Activated CD4-positive, alpha-beta memory T cell treated with anti-CD3 and anti-CD28 coated beads for 36 hours (primary cell): Measurements from ENCODE around the gene ATR. TPM values are rescaled to one million over a fixed set of nuclear protein-coding genes. Genes with fewer than 3 reads are reported as not detected.
"Not testable (repeated sequence)": the region's sequence is repeated elsewhere in the genome, so short reads cannot be mapped to it uniquely, and the experiment has no call there.

Experiments
- CTCF ChIA-PET: fragments of 350-600 bp; sonication (Branson Sonifier 250); formaldehyde crosslinking; loops from one replicate; lab custom pipeline; 2021; ENCODE audit warnings: antibody characterized with exemption, inconsistent platforms; lab: Charles Lee
- POLR2A ChIA-PET: fragments of 350-600 bp; sonication (Branson Sonifier 250); formaldehyde crosslinking; loops from one replicate; lab custom pipeline; 2021; ENCODE audit warnings: antibody characterized with exemption; lab: Charles Lee
- DNase-seq: peaks from one replicate; pipeline ENCODE4 v3.0.0-alpha.2; 2020
- H3K27ac Mint-ChIP-seq: one replicate; pipeline ENCODE4 v1.8.0; 2021; ENCODE audit warnings: mixed read lengths
- H3K27me3 Mint-ChIP-seq: one replicate; pipeline ENCODE4 v1.8.0; 2021; ENCODE audit warnings: mixed read lengths
- H3K36me3 Mint-ChIP-seq: one replicate; pipeline ENCODE4 v1.8.0; 2021; ENCODE audit warnings: mixed read lengths
- H3K4me1 Mint-ChIP-seq: one replicate; pipeline ENCODE4 v1.8.0; 2021; ENCODE audit warnings: low read depth, mixed read lengths
- H3K4me3 Mint-ChIP-seq: one replicate; pipeline ENCODE4 v1.8.0; 2021; ENCODE audit warnings: mild to moderate bottlenecking, mixed read lengths
- H3K9me3 Mint-ChIP-seq: one replicate; pipeline ENCODE4 v1.8.0; 2021; ENCODE audit warnings: mixed read lengths
- intact Hi-C: fragments of 100-400 bp; cut with micrococcal nuclease; formaldehyde crosslinking; loops from one replicate; pipeline ENCODE4 v1.15.1; 2023
- total RNA-seq, 2 experiments: library from RNA; stranded (reverse); gene quantifications; one replicate each; pipeline ENCODE4 v1.2.3, GENCODE V29; 2021

The ATR gene
- total RNA-seq, 2 experiments from 2014 or later, result 41.6 to 42.3 TPM

- ChIA-PET CTCF (no interaction called here), POLR2A (no interaction called here)
- H3K36me3 Mint-ChIP-seq, result no peaks in the 10 kb centered on the region
- DNase-seq, result no peak
- no peak overlapping the region for H3K27ac Mint-ChIP-seq
- H3K4me3 Mint-ChIP-seq, result no peak overlapping the region
- H3K27me3 Mint-ChIP-seq, result no peaks in the 10 kb centered on the region
- no peaks in the 10 kb centered on the region for H3K4me1 Mint-ChIP-seq
- intact Hi-C loops, result no loop called here
- H3K9me3 Mint-ChIP-seq, result no peaks in the 10 kb centered on the region
These were observed 30.6 kb upstream of the ATR start for GRCh38 chr3:142609136-142609535.

GRCh38 chr3:142608631-142609030, 30.1 kb upstream of the ATR start:
- Mint-ChIP-seq H3K4me3 (no peak overlapping the region), H3K4me1 (no peaks in the 10 kb centered on the region), H3K27ac (no peak overlapping the region), H3K9me3 (no peaks in the 10 kb centered on the region), H3K36me3 (no peaks in the 10 kb centered on the region), H3K27me3 (no peaks in the 10 kb centered on the region)
- DNase-seq, result no peak
- ChIA-PET POLR2A (no interaction called here), CTCF (no interaction called here)
- intact Hi-C loops, result no loop called here

GRCh38 chr3:142604940-142605339, 26.4 kb upstream of the ATR start:
- no peak overlapping the region for H3K4me3 Mint-ChIP-seq
- H3K27ac Mint-ChIP-seq, result no peak overlapping the region
- ChIA-PET CTCF (no interaction called here), POLR2A (no interaction called here)
- DNase-seq, result no peak
- H3K4me1 Mint-ChIP-seq, result no peaks in the 10 kb centered on the region
- intact Hi-C loops, result no loop called here
- no peaks in the 10 kb centered on the region for H3K9me3 Mint-ChIP-seq
- H3K36me3 Mint-ChIP-seq, result no peaks in the 10 kb centered on the region
- H3K27me3 Mint-ChIP-seq, result no peaks in the 10 kb centered on the region

DNA sequence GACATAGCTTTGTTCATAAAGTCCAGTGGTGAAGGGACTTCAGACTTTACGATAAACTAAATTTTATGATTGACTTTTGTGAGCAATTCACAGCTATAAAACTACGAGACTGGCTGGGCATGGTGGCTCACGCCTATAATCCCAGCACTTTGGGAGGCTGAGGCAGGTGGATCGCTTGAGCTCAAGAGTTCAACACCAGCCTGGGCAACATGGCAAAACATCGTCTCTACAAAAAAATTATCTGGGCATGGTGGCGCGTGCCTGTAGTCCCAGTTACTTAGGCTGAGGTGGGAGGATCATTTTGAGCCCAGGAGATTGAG, 24.8 kb upstream of the ATR start:
- H3K36me3 Mint-ChIP-seq, H3K27ac Mint-ChIP-seq, H3K9me3 Mint-ChIP-seq, POLR2A ChIA-PET, intact Hi-C loops, DNase-seq, H3K4me3 Mint-ChIP-seq, H3K4me1 Mint-ChIP-seq, H3K27me3 Mint-ChIP-seq: not testable (repeated sequence)
- CTCF ChIA-PET, result interaction anchor here (0.7 kb wide), 1 partner anchor 246 kb away, joined by 3 read pairs; no protein-coding TSS in a partner anchor

DNA sequence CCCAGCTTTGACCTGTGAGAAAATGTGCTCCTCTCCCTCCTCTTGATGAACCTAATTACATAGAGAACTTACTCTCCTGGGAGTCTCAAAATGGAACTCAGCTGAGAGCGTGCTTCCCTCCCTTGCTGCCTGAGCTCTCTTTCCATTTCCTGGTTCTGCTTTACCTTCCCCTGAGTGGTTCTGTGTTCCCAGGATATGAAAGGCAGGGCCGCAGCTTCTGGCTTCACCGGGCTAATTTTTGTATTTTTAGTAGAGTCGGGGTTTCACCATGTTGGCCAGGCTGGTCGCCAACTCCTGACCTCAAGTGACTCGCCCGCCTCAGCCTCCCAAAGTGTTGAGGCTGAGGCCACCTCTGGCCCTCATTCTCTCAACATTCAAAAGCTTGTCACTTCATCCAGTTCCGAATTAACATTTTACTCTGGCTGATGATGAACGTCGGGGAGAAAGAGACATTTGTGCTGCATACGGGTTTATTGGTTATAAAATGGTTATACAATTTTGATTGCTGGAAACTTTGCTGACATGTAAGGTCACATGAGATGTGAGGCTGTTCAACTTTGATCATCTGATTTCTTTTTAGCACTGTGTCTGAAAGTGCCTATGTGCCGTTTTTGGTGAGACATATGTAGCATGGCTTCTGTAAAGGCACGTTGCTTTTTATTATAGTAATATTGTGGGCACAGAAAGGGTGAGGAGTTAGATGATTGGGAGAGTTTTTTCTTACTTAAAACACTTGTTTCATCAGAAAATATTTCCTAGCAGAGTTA, 24.3 kb upstream of the ATR start:
- no peaks in the 10 kb centered on the region for H3K4me1 Mint-ChIP-seq
- no peak overlapping the region for H3K4me3 Mint-ChIP-seq
- ChIA-PET POLR2A (no interaction called here), CTCF (no interaction called here)
- no peaks in the 10 kb centered on the region for H3K27me3 Mint-ChIP-seq
- intact Hi-C loops, result no loop called here
- H3K9me3 Mint-ChIP-seq, result no peaks in the 10 kb centered on the region
- H3K36me3 Mint-ChIP-seq, result no peaks in the 10 kb centered on the region
- no peak overlapping the region for H3K27ac Mint-ChIP-seq
- no peak for DNase-seq

- intact Hi-C loops, result no loop called here
- DNase-seq, result no peak
- ChIA-PET CTCF (no interaction called here), POLR2A (no interaction called here)
- Mint-ChIP-seq H3K4me1 (peaks cover 7% of the 10 kb centered on the region), H3K36me3 (no peaks in the 10 kb centered on the region), H3K9me3 (no peaks in the 10 kb centered on the region), H3K27ac (no peak overlapping the region), H3K4me3 (no peak overlapping the region), H3K27me3 (no peaks in the 10 kb centered on the region)
These were observed 23.2 kb upstream of the ATR start for GRCh38 chr3:142601713-142602112.

DNA sequence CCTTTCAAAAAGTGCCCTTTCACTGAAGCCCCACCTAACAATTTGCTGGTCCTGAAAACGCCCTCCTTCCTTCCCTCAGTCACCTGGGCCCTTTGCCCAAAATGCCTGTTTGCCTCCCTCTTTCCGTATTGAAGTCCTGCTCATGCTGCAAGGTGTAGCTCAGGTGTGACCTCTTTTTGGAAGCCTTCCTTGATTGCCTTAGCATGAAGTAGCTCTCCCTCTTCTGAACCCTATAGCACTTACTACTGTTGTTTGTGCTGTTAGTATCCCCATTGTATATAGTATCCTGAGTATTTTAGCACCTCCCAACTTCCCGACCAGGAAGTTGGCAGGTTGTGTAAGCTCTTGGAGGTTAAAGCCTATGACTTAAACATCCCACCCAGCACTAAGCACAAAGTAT, 19.4 kb upstream of the ATR start:
- intact Hi-C loops, result loop anchor here (10.0 kb wide), 1 partner anchor 1377 kb away; the partner anchor contains the start of gene DIPK2A
- DNase-seq, result no peak
- Mint-ChIP-seq H3K27me3 (no peaks in the 10 kb centered on the region), H3K27ac (no peak overlapping the region), H3K36me3 (no peaks in the 10 kb centered on the region), H3K4me1 (peaks cover 10% of the 10 kb centered on the region), H3K4me3 (no peak overlapping the region), H3K9me3 (no peaks in the 10 kb centered on the region)
- ChIA-PET CTCF (interaction anchor here (0.8 to 1.7 kb wide), 3 partner anchors 11 to 376 kb away, joined by 4 to 7 read pairs (median 5); no protein-coding TSS in a partner anchor), POLR2A (interaction anchor here (1.0 to 1.3 kb wide), 2 partner anchors 15 to 403 kb away, joined by 3 to 4 read pairs; no protein-coding TSS in a partner anchor)

- Mint-ChIP-seq H3K36me3 (no peaks in the 10 kb centered on the region), H3K27me3 (peaks cover 3% of the 10 kb centered on the region), H3K27ac (no peak overlapping the region), H3K4me3 (peak overlapping the region; percentile 89), H3K9me3 (no peaks in the 10 kb centered on the region), H3K4me1 (peaks cover 10% of the 10 kb centered on the region)
- intact Hi-C loops, result loop anchor here (1.0 to 10.0 kb wide), 3 partner anchors 18 to 1378 kb away; partner anchors contain the start of genes ATR, DIPK2A and TRPC1
- ChIA-PET CTCF (interaction anchor here (0.7 kb wide), 2 partner anchors 14 to 115 kb away, joined by 3 to 5 read pairs; no protein-coding TSS in a partner anchor), POLR2A (interaction anchor here (1.4 to 2.3 kb wide), 3 partner anchors 18 to 404 kb away, joined by 3 to 18 read pairs (median 5); partner anchors contain the start of genes ATR and TRPC1)
- no peak for DNase-seq
These were observed 18.2 kb upstream of the ATR start for GRCh38 chr3:142596726-142597088.

DNA sequence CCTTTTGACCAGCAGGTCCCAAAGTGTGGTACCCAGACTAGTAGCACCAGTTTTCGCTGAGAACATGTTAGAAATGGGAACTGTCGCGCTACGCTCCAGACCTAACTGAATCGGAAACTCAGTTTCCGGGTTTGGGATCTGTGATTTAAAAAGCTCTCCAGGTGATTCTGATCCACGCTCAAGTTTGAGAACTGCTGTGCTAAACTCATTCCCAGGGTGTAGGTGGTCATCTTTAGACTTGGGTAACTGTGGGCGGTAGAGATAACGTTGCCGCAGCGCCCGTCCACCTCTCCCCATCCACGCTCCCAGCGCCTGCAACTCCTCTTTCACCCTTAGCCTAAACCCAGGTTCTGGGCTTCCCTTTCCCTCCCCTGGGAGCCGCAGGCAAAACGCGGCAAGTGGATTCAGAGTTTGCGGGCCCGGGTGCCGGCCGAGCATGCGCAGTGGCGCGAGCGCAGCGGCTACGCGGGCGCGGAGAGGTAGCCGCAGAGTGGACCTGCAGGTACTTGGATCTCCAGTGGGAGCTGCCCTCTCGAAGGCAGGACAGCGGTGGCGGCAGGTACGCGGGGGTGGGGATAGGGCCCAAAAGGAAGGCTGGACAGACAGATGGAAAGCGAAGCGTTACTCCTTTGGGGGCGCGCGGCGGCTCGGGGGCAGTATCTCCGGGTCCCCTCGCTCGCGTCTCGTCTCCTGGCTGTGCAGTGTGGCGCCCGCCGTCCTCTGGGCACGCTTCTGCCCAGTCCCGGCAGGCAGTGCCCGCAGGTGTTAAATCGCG, 17.6 kb upstream of the ATR start, which contains the start of gene PLS1:
PLS1 (plus strand) TSS at position 443 of the 775 bp plus-strand sequence. CDS start 67,845 bp downstream, outside the sequence.
- DNase-seq, result peak; percentile 91
- Mint-ChIP-seq H3K9me3 (no peaks in the 10 kb centered on the region), H3K36me3 (no peaks in the 10 kb centered on the region), H3K27me3 (peaks cover 3% of the 10 kb centered on the region), H3K4me3 (peak within 1 kb of the TSS; percentile 89), H3K4me1 (peaks cover 10% of the 10 kb centered on the region), H3K27ac (peak within 1 kb of the TSS; percentile 63)
- ChIA-PET CTCF (interaction anchor here (0.6 to 0.7 kb wide), 2 partner anchors 105 to 116 kb away, joined by 3 read pairs; no protein-coding TSS in a partner anchor), POLR2A (interaction anchor here (1.4 to 2.3 kb wide), 3 partner anchors 18 to 405 kb away, joined by 3 to 18 read pairs (median 5); partner anchors contain the start of genes ATR and TRPC1)
- intact Hi-C loops, result loop anchor here (1.0 to 10.0 kb wide), 3 partner anchors 18 to 1379 kb away; partner anchors contain the start of genes ATR, DIPK2A and TRPC1

DNA sequence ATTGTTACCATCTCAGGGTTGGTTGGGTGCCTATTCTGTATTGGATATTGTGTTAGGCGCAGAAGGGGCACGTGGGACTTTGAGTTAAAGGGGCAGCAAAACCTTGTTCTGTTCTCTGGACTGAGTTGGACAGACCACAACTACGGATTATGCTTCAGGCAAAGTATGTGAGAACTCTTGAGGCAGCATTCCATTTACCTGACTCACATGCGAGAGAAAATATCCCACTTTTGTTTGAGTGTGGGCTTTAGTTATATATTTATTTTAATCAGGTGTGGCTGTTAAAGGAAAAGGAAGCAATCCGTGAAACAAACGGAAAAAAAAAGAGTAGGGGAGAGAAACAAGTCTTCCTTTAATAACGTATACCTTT, 17.0 kb upstream of the ATR start:
- Mint-ChIP-seq H3K4me3 (peak overlapping the region; percentile 89), H3K9me3 (no peaks in the 10 kb centered on the region), H3K27me3 (peaks cover 3% of the 10 kb centered on the region), H3K27ac (no peak overlapping the region), H3K36me3 (no peaks in the 10 kb centered on the region), H3K4me1 (peaks cover 10% of the 10 kb centered on the region)
- ChIA-PET POLR2A (interaction anchor here (1.4 to 2.3 kb wide), 3 partner anchors 17 to 405 kb away, joined by 3 to 18 read pairs (median 5); partner anchors contain the start of genes ATR and TRPC1), CTCF (interaction anchor here (0.6 kb wide), 1 partner anchor 104 kb away, joined by 3 read pairs; no protein-coding TSS in a partner anchor)
- intact Hi-C loops, result loop anchor here (10.0 kb wide), 1 partner anchor 1379 kb away; the partner anchor contains the start of gene DIPK2A
- no peak for DNase-seq

- CTCF ChIA-PET, result no interaction called here
- Mint-ChIP-seq H3K4me1 (peaks cover 10% of the 10 kb centered on the region), H3K9me3 (no peaks in the 10 kb centered on the region), H3K27me3 (peaks cover 3% of the 10 kb centered on the region), H3K4me3 (peak overlapping the region; percentile 89), H3K36me3 (no peaks in the 10 kb centered on the region), H3K27ac (no peak overlapping the region)
- intact Hi-C loops, result loop anchor here (10.0 kb wide), 1 partner anchor 1380 kb away; the partner anchor contains the start of gene DIPK2A
- POLR2A ChIA-PET, result no interaction called here
- no peak for DNase-seq
These were observed 16.6 kb upstream of the ATR start for GRCh38 chr3:142595141-142595540.
